ENCODE results near the gene ADSS2. TPM values are rescaled to one million over a fixed set of nuclear protein-coding genes. Genes with fewer than 3 reads are reported as not detected.

ADSS2 gene
- polyA plus RNA-seq, 3 donors, result 24.4 to 33.5 (median 26.3) TPM

DNA sequence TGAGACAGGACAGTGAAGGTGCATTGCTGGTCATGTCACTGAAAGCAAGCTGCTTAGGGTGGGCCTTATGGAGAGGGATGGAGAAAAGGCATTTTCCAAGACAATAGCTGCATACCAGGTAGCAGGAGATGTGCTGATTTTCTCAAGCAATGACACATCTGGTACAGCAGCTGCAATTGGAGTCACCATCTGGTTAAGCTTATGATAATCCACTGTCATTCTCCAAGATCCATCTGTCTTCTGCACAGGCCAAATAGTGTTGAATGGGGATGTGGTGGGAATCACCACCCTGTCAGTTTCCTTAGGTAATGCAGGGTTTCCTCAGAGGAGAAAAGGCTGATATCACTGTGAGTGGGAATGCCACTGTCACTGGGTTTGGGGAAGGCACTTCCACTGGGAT lies 54.6 kb downstream of the ADSS2 start:
- Histone ChIP-seq H3K79me2 (ENCODE audit: insufficient read depth, low read length) (no peaks in the 10 kb centered on the region), H3K9ac (ENCODE audit: insufficient read depth, low read length, poor library complexity, severe bottlenecking) (no peak overlapping the region), H3K9me3 (replicated peaks in 1 of 2; ENCODE audit: control insufficient read depth in 1 of 2, insufficient read depth in 1 of 2, low read length in 2 of 2) (peaks cover 5 to 11% of the 10 kb centered on the region in 2 donors), H3K4me2 (replicated peaks; ENCODE audit: extremely low read depth, low read length, poor library complexity, severe bottlenecking) (no peak overlapping the region), H3K4me3 (replicated peaks in 1 of 3; ENCODE audit: low read depth in 2 of 3, low read length in 3 of 3) (no peak overlapping the region), H2AFZ (ENCODE audit: insufficient read depth, low read depth, low read length, poor library complexity, severe bottlenecking) (no peak overlapping the region), H3K27me3 (ENCODE audit: control insufficient read depth in 2 of 2, insufficient read depth in 2 of 2, low read length in 2 of 2) (no peaks in the 10 kb centered on the region), H3K36me3 (replicated peaks in 1 of 2; ENCODE audit: control insufficient read depth in 1 of 2, insufficient read depth in 2 of 2, low read length in 2 of 2) (peaks cover 5 to 12% of the 10 kb centered on the region in 2 donors), H3K27ac (ENCODE audit: low read depth in 1 of 2, low read length in 2 of 2) (no peak overlapping the region), H3K4me1 (ENCODE audit: control insufficient read depth in 1 of 2, insufficient read depth in 2 of 2, low read length in 2 of 2) (no peaks in the 10 kb centered on the region), H4K20me1 (ENCODE audit: insufficient read depth, low read length) (no peaks in the 10 kb centered on the region)
- TF ChIP-seq, protein P1, sequence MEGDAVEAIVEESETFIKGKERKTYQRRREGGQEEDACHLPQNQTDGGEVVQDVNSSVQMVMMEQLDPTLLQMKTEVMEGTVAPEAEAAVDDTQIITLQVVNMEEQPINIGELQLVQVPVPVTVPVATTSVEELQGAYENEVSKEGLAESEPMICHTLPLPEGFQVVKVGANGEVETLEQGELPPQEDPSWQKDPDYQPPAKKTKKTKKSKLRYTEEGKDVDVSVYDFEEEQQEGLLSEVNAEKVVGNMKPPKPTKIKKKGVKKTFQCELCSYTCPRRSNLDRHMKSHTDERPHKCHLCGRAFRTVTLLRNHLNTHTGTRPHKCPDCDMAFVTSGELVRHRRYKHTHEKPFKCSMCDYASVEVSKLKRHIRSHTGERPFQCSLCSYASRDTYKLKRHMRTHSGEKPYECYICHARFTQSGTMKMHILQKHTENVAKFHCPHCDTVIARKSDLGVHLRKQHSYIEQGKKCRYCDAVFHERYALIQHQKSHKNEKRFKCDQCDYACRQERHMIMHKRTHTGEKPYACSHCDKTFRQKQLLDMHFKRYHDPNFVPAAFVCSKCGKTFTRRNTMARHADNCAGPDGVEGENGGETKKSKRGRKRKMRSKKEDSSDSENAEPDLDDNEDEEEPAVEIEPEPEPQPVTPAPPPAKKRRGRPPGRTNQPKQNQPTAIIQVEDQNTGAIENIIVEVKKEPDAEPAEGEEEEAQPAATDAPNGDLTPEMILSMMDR (IDR thresholded peaks at IDR 0.05), result no peak
- Mint-ChIP-seq H3K36me3 (peaks cover 14% of the 10 kb centered on the region in 2 donors), H3K4me1 (peaks cover 4% of the 10 kb centered on the region), H3K27ac (no peak overlapping the region), H3K9me3 (peaks cover 6 to 13% (median 9%) of the 10 kb centered on the region in 7 donors), H3K4me3 (no peak overlapping the region), H3K27me3 (ENCODE audit: low read depth in 3 of 3) (peaks cover 0 to 2% (median 0%) of the 10 kb centered on the region in 3 donors)
- no peak for DNase-seq
- intact Hi-C loops (cut with micrococcal nuclease), result no loop called here

DNA sequence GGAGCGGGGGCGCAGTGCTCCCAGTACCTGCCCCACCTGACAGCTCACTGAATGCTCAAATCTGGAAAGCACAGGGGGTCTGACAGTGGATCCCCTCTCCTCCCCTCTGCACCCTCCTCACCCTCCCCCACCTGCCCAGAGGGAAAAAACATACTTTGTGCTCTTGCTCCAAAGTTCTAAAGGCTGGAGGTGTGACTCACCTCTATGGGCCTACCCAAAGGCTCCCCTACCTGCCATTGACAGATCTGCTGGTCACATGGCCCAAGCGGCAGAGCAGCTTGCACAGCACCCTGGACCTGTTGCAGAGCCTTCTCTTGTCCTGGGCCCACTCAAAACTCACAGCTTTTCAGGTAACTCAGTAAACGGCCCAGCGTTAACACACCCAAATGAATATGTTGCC lies 55.7 kb downstream of the ADSS2 start:
- Histone ChIP-seq H3K27me3 (ENCODE audit: control insufficient read depth in 2 of 2, insufficient read depth in 2 of 2, low read length in 2 of 2) (no peaks in the 10 kb centered on the region), H2AFZ (ENCODE audit: insufficient read depth, low read depth, low read length, poor library complexity, severe bottlenecking) (no peak overlapping the region), H4K20me1 (ENCODE audit: insufficient read depth, low read length) (no peaks in the 10 kb centered on the region), H3K4me3 (replicated peaks in 1 of 3; ENCODE audit: low read depth in 2 of 3, low read length in 3 of 3) (no peak overlapping the region), H3K79me2 (ENCODE audit: insufficient read depth, low read length) (no peaks in the 10 kb centered on the region), H3K4me1 (ENCODE audit: control insufficient read depth in 1 of 2, insufficient read depth in 2 of 2, low read length in 2 of 2) (no peaks in the 10 kb centered on the region), H3K4me2 (replicated peaks; ENCODE audit: extremely low read depth, low read length, poor library complexity, severe bottlenecking) (no peak overlapping the region), H3K9ac (ENCODE audit: insufficient read depth, low read length, poor library complexity, severe bottlenecking) (no peak overlapping the region), H3K9me3 (replicated peaks in 1 of 2; ENCODE audit: control insufficient read depth in 1 of 2, insufficient read depth in 1 of 2, low read length in 2 of 2) (no peaks in the 10 kb centered on the region), H3K36me3 (replicated peaks in 1 of 2; ENCODE audit: control insufficient read depth in 1 of 2, insufficient read depth in 2 of 2, low read length in 2 of 2) (peaks cover 0 to under 1% of the 10 kb centered on the region in 2 donors), H3K27ac (ENCODE audit: low read depth in 1 of 2, low read length in 2 of 2) (no peak overlapping the region)
- TF ChIP-seq, protein P1 (IDR thresholded peaks at IDR 0.05), result no peak
- peaks cover under 1 to 7% (median 3%) of the 10 kb centered on the region in 7 donors for H3K9me3 Mint-ChIP-seq
- H3K4me1 Mint-ChIP-seq, result peaks cover 4% of the 10 kb centered on the region
- 100% methylated on average over 3 of the region's 5 CpGs for WGBS (ENCODE audit: insufficient coverage)
- intact Hi-C loops (cut with micrococcal nuclease), result no loop called here
- H3K4me3 Mint-ChIP-seq, result no peak overlapping the region
- H3K27ac Mint-ChIP-seq, result peak overlapping the region in 1 of 7 donors; percentile 27
- DNase-seq, result no peak
- no peaks in the 10 kb centered on the region for H3K27me3 Mint-ChIP-seq (ENCODE audit: low read depth in 3 of 3)
- H3K36me3 Mint-ChIP-seq, result peaks cover 2 to 3% of the 10 kb centered on the region in 2 donors

Measured in CD14-positive monocyte (primary cell).